ENCODE results near the gene TLCD3B.

DNA sequence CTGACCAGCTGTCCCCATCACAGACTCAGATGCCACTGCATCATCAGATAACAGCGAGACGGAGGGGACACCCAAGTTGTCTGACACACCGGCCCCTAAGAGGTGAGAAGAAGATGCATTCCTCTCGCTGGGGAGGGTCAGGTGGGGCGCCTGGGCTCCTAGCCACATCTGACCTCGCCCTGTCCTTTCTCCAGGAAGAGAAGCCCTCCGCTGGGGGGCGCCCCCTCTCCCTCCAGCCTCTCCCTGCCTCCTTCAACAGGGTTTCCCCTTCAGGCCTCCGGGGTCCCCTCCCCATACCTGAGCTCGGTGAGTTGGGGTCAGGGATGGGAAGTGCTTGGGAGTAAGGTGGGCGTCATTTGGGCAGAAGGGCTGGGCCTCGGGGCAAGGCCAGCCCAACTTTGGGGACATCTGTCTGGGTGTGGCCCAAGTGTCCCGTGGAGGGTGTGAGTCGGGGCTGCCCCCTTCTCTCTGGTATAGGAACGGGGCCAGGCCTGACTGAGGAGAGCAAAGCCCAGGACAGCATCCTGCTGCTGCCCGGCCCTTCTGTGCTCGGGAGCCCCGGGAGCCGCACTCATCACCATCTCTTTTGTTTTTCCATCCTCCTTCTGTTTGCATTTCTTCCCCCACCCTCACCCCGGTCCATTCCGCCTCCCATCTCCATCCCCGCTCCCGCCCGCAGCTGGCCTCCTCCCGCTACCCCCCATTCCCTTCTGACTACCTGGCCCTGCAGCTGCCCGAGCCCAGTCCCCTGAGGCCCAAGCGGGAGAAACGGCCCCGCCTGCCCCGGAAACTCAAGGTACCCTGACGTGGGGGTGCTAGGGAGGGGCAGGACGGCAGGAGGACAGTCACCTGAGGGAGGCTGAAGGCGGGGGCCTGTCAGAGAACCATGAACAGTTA lies 30.1 kb downstream of the TLCD3B start:
- TF ChIP-seq, protein P1, sequence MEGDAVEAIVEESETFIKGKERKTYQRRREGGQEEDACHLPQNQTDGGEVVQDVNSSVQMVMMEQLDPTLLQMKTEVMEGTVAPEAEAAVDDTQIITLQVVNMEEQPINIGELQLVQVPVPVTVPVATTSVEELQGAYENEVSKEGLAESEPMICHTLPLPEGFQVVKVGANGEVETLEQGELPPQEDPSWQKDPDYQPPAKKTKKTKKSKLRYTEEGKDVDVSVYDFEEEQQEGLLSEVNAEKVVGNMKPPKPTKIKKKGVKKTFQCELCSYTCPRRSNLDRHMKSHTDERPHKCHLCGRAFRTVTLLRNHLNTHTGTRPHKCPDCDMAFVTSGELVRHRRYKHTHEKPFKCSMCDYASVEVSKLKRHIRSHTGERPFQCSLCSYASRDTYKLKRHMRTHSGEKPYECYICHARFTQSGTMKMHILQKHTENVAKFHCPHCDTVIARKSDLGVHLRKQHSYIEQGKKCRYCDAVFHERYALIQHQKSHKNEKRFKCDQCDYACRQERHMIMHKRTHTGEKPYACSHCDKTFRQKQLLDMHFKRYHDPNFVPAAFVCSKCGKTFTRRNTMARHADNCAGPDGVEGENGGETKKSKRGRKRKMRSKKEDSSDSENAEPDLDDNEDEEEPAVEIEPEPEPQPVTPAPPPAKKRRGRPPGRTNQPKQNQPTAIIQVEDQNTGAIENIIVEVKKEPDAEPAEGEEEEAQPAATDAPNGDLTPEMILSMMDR (conservative IDR thresholded peaks at IDR 0.05; ENCODE audit: low read depth, low read length): no peak
- TF ChIP-seq EZH2 (IDR thresholded peaks at IDR 0.05; ENCODE audit: low read length, unreplicated experiment) (no peak), EZH2phosphoT487 (IDR thresholded peaks at IDR 0.05; ENCODE audit: borderline replicate concordance, low read length) (no peak)

Measured in PC-3 (cell line).